Epidermal melanocyte (primary cell): ENCODE data around the gene MEX3B.
"Not testable (repeated sequence)": the region's sequence is repeated elsewhere in the genome, so short reads cannot be mapped to it uniquely, and the experiment has no call there.

Experiments
- DNase-seq: peaks from one replicate; pipeline ENCODE4 v3.0.0; 2011; ENCODE audit warnings: low spot score; ENCODE audit not compliant: insufficient read length

The MEX3B gene

DNA sequence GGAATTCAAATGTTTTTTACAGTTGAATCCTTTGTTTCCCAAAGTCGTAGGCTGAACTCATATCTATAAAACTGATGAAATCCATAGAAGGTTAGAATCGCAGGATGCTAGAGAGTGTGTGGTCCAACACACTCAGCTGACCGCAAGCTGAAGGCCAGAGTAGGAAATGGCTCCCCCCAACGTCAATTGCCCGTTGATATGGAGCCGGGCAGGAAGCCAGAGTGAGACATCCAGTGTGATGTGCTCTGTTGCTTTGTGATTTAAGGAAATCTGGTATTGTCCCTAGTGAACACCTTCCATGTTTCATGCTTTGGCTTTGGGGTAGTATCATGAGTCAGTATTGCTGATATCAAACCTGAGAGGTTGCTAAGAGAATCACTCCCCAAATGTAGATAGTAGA is 5.8 kb upstream of the MEX3B start:
- no peak for DNase-seq

DNA sequence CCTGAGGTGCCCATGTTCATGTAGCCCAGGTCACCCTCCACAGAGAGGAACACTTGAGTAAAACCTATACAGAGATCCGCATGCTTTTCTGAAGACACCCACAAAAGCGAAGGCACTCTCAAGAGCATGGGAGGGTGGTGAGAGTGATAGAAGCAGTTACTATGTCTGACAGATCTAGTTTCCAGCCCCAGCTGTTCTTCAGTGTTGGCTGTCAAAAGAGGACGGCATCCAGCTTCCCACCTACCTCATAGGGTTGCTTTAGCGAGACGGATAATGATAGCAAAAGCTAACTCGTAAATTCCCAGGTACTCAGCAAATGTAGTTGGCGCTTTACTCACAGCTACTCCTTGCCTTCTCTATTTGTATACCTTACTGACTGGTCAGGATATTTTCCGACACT is 3.0 kb upstream of the MEX3B start:
- no peak for DNase-seq

DNA sequence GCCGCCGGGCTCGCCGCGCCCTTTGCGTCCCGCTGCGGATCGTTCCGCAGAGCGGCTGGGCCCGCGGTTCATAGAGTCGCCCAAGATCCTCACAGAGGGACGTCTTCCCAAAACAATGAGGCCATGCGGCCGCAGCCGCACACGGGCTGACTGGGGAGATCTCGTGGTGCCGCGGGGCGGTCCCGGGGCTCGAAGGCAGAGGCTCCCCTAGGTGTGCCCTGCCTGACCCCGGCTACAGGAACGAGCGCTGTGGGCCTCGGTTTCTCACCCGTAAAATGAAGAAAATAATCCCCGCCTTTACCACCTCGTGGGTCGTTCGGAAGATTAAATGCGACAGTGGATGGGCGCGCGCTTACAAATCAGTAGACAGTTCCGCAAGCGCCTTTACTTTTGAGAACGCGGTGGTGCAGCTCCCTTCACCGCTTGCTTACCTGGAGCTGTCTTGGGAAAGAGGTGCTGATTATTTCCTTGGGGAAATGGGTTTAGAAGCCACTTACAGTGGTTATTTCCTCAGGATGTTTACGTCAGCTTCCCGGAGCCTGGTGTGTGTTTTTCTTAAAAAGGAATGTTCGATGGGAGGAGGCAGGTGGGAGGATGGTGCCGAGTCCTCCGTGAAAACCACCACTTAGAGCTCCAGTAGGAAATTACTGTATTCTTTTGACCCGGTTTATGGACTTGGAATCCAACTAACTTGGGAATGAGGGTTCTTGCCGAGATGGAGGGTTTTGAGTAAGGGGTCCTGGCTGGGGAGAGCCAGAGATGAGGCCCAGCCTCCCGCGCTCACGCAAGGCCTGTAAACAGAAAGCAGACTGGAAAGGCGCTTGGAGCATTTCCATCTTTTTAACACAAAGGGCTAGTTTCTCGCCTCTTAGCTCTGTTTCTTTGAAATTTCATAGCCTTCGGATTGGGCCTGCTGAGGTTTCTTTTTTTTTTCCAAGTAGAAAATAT is 1.9 kb upstream of the MEX3B start:
- DNase-seq: no peak

DNA sequence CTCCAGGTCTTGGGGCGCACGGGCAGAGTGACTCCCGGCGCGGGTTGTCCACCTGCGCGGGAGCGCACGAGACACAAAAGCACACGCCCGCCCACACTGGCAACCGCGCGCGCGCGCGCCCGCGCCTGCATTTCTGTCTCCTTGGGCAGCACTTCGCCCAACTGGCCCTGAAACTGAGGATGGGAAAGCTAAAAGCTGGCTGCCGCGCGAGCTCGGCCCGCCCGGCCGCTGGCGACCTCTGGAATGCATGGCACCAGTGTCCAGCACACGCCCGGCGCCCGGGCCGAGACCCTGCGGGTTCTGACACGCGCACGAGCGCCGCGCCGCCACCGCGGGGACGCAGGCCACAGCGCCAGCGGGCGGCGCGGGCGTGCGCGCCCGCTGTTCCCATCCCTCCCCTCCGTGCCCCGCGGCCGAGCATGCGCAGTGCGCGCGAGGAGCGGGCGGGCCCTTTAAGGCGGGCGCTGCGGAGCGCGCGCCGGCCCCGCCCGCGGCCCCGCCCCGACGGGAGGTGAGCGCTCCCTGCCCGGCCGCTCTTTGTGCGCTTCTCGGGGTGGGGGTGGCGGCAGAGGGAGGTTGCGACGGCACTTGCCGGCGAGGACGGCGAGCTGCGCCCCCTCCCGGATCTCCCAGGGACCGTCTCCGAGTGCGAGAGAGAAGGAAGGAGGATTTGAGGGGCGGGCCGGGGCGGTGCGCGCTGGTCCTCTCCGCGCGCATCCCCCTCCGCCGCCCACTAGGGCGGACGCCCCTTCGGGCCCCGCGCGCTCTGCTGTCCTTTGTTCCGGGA is 1.0 kb upstream of the MEX3B start:
- DNase-seq: peak; percentile 95

DNA sequence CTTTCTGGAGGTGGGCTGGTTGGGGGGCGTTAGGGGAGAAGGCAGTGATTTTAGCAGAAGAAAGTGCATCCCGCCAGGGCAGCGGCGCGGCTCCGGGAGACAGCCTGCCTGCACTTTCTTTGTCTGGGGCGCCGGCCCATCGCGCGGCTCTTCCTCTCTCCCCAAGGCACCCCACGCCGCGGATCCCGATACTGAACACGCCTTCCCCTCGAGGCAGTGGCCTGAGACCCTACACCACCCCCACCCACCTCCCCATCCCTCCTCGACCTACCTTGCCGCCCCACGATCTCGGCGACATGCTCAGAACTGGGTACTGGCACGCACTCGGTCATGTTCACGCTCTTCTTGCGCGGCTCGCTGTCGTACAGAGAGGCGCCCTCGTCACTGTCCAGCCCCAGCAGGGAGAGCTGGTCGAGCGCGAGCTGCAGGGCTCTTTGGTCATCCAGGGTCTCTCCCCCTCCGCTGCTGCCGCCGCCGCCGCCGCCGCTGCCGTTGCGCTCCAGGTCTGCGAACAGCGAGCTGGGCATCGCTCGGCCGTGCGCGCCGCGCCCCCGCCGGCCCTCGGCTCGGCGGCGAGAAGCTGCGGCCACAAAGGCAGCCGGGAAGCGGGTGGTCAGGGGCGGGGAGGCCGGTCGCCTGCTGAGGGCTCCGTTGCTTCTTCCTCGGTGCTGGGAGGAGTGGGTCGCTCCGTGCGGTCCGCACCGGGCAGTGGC is 483 bp downstream of the MEX3B start:
- DNase-seq: no peak

DNA sequence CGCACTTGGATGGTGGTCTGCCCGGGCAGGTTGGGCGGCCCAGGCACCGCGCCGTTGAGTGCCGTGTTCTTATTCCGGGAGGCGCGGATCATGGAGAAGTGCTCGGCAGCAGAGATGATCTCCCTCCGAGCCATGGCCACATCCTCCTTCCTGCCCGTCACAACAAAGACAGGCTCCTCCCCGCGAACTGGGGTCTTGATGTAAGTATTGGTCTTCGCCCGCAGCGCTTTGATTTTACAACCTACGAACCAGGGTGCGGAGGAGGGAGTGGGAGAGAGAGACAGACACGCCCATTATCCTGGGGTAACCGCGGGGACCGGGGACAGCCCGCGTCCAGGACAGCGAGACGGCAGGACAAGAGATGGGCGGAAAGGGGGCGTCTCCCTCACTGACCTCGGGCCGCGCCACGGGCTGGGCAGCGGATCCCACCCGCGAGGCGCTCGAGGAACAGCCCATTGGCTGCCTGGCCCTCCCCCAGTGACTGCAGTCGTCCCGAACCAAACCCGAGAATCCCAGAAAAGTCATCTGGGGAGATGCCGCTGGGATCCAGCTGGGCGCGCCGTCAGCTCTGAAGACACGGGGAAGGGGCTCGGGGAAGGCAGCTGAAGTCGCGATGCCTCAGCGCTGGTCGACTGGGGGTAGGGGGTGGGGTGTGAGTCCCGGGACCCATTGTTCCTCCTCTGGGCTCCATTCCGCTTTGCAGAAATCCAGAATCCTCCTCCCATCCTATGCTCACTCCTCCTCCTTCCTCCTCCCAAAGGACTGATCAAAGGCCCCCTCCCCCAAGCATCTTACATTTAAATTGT is 1.2 kb downstream of the MEX3B start:
- peak; percentile 28 for DNase-seq

DNA sequence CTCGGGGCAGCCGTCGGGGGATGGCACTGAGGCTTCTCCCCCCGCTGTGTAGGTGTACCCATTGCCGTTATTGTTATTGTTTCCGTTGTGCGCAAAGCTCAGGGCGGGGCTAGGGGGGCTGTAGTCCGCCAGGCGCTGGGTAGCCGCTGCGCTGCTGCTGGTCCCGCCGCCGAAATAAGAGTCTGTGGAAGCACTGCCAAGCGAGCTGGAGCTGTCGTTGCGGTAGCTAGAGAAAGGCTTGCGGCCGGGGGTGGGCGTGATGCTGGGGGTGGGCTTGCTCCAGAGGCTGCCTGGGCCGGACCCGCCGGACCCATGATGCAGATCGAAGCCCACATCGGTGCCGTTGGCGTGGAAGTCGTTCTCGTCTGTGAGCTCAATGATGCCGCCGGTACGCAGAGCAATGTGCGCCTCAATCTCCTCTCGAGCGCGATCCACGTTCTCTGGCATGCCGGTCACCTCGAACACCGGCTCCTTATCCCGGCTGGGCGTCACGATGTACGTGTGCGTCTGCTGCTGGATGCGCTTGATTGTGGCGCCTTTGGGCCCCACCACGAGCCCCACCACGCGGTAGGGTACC is 1.9 kb downstream of the MEX3B start:
- no peak for DNase-seq

DNA sequence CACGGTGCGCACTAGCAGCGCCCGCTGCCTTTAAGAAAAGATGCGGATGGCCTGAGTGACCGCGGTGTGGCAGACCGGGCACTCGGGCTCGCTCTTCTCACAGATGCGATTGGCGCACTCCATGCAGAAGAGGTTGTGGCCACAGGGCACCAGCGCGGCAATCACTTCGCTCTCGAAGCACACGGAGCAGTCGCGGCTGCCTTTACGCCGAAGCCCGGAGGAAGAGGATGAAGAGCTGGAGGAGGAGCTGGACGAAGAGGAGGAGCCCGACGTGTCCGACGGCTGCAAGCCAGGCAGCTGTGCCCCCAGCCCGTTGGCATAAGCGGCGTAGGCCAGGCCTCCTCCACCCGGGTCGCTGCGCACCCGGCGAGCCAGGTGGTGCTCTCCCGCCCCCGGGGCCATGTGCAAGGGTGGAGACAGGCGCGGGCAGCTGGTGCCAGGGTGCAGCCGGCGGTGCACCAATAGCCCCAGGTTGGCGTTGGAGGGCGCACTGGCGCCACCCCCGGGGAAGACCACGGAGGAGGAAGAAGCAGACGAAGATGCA is 2.6 kb downstream of the MEX3B start:
- no peak for DNase-seq

DNA sequence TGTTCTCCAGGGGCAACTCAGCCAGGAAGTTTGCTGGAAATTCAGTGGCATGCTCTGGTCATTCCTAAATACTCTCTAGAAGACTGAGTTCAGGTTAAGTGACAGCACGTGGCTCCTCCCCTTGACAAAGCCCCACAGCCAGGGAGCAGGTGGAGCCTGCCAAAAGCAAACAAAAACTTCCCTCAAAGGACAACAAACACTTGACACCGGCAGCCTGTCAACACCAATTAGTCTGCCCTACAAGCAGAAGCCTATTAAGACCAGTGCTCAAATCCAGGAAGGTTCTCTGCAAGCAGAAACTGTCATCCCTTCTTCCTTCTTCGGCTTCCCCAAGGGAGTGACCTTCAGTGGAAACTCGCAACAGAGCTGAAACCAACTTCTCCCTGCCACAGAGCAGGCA is 5.0 kb downstream of the MEX3B start:
- no peak for DNase-seq

DNA sequence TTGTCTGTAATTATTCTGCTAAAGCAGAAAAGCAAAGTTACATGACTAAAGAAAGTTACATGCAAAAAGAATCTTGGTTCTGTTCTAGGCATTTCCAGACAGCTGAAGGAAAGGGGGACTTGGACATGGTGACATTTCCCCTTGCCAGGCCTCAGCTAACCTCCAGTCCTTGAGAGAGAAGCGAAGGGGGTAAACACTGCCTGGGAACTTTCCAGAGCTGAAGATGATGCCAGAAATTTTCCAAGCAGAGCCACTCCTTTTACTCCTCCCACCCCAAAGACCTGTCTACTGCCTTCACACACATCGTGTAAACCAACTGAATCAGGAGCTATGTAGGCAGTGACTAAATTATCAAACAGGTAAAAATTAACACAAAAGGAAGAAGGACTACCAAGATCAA is 5.4 kb downstream of the MEX3B start:
- no peak for DNase-seq

DNA sequence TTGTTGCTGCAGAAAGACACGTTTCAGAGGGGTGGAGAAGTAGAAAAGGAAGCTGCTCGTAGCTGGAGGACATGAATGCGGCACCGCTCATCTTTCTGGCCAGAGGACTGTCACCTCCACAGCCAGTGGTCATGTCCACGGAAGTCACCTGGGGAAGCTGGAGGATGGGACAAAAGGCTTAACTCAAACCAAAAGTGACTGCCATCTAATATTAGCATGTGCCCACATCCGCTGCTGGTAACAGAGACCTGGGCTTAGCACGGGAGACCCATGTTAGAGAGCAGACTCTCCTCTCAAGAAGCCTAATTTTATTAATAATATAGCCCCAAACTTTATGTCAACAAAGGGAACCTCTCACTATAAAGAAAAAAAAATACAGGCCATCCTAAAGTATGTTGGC is 5.9 kb downstream of the MEX3B start:
- no peak for DNase-seq

DNA sequence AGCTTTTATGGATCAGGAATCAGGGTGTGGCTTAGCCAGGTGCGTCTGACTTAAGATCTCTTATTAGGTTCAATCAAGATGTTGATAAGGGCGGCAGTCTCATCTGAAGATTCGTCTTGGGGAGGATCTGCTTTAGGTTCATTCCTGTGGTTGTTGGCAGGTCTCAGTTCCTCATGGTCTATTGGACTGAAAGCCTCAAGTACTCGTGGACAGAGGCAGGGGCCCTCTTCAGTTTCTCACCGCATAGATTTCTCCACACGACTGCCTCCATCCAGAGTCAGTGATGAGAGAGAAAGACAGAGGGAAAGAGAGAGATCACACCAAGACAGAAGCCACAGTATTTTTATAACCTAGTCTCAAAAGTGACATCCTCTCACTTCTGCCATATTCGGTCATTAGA is 9.4 kb downstream of the MEX3B start:
- no peak for DNase-seq

DNA sequence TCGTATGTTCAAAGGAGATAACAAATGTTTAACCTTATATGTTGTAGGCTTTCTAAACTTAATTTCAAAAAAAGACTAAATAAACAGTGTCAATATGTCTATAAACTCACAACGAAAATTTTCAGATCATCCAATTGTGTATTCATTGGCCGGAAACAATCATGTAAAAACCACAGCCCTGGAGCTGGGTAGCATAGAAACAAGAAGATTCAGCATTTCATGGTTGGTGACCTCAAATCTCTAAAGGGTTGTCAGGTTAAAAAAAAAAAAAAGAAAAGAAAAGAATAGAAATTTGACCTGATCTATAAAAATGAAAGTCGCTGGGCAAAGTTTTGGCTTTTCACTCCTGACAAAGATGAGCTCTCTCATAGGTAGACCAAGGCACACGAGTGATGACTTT is 13.9 kb downstream of the MEX3B start:
- no peak for DNase-seq

DNA sequence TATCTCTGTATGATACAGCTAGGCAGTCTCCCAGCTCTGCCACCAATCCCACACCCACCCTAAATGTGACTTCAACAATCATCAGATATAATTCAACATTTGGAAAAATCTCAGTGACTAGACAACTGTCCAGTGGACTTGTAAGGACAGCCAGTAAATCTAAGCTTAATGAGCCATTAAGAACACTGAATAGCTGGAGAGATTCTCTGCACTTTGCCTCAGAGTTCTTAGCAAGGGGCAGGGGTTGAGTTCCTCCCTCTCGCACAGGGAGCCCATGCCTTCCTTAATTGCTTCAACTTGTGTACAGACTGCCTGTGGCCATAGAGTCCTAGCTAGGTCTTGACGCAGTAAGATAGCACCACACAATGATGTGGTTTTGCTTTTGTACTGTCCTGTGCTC is 15.6 kb downstream of the MEX3B start:
- no peak for DNase-seq

DNA sequence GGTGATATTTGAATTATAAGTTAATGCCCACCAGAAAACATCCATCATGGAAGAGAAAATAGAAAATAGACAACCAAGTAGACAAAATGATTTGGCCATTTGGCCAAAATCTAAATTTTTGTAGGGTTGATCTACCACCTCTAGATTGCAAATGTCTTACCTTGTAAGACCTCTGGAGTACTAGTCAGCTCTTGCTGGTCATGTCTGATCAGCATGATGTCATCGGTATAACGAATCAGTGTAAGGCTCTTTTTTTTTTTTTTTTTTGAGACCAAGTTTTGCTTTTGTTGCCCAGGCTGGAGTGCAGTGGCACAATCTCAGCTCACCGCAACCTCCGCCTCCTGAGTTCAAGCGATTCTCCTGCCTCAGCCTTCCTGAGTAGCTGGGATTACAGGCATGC is 17.7 kb downstream of the MEX3B start:
- DNase-seq: not testable (repeated sequence)

DNA sequence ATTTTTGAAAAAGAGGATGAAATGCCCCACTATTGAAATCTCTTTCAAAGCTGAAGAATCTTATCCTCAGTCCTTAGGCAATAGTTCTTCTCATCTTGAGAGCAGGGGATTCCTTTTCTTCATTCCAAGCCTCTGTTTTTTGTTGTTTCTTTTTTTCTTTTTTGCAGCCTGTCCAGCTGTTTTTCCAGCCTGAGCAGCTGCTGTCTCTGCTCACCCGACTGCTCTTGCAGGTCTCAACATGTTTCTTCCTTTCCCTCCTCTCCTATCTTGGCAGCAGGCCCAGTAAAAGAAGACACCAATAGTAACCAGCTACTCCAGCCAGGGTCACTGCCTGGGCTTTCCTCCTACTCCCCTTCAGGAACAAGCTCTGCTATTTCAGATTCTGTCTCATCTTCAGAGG is 23.8 kb downstream of the MEX3B start:
- peak; percentile 31 for DNase-seq

DNA sequence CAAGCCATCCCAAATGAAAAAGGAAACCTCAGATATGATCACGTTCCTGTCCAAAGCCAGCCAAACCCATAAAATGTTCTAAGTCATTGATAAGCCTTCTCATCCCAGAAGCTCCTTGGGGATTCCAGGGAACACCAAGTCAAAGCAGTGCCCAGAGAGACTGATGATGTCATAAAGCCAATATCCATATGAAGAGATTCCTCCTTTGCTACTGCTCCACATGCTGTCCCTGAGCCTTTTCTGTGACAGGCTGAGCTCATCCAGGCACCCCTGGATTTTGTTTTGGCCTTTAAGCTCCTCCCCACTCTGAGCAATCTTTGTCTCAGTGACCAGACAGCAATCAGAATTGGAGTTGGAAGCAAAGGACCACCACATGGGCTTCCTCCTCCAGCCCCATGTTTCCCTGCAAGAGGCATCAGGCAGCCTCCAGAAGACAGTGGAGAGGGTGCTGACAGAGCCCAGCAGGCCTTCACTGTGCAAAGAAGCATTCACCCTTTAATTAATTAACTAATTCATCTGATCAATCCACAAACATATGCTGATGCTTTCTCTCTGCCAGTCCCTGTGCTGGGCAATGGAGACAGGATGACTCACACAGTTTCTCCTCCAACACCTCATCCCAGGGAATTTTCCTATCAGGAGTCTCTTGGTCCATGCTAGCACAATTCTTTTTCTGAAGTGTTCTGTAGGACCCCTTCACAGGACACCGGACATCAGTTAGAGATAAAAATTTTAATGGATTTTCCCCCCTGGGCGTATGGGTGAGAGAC is 25.0 kb downstream of the MEX3B start:
- no peak for DNase-seq

DNA sequence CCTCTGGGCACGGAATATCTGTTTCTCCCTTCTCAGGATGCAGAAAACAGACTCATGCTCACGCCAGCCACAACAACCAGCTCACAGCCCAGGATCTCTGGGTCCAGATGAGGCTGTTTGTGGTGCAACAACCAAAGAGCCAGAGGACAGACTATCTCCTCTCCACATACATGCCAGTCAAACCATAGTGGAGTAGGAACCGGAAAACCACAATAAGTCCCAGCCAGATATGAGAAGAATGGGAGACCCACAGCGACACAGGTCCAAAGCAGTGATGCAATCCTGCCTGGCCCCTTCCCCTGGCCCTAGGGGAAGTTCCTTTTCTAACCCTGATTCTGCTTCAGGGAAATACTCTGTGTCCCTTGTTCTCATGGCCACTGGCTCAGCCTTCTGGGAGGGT is 27.6 kb downstream of the MEX3B start:
- DNase-seq: no peak

DNA sequence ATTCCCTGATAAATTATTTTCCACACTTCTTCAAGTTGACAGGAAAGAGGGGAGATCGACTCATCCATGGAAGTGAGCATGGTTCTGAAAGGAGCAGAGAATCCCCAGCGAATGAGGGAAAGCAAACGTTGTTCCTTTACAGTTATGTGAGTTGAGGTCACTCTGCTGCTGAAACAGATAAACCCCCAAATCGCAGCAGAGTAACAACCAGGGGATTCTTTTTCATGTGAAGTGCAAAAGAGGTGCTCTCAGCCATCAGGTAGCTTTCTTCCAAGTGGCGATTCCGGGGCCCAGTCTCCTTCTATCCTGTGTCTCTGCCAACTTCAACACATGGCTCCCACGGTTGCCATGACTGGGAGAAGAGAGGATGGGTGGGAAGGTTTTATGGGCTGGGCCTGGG is 28.2 kb downstream of the MEX3B start:
- DNase-seq: no peak

DNA sequence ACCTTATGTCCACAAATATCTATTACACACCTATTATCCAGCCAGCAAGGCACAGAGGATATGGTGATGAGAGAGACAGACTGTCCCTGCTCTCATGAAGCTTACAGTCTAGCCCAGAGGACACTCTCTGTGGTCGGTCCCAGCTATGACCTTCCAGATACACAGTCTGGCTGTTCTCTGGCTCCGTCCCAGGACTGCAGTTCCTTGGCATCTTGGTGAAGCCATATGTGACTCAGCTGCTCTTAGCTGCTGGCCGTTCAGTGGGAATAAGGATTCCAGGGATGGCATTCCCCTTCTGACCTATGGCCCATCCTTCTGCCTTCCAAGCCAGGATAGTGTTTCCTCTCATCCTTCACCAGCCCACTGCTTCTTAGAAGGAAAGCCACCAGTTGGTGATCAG is 30.8 kb downstream of the MEX3B start:
- DNase-seq: no peak
